SU-DHL-6 (cell line): Measurements from ENCODE around the gene ARHGAP1.

ENCODE experiments used
- EZH2phosphoT487 ChIP-seq: fragments of 200-600 bp; sonication (generic), shearing (Covaris generic); conservative IDR thresholded peaks from 2 replicates; pipeline ENCODE4 v1.6.1; 2018; ENCODE audit warnings: mild to moderate bottlenecking, antibody characterized with exemption, low read length, moderate library complexity, mixed read lengths
- TF ChIP-seq, protein P1 (sequence below): fragments of 200-600 bp; sonication (generic); IDR thresholded peaks from one replicate; pipeline ENCODE4 v1.5.1; 2017; ENCODE audit warnings: antibody characterized with exemption, mild to moderate bottlenecking, low read length, moderate library complexity; ENCODE audit not compliant: insufficient read depth, poor library complexity, severe bottlenecking

GRCh38 chr11:46692450-46692849 lies 8.0 kb downstream of the ARHGAP1 start:
- TF ChIP-seq, protein P1, sequence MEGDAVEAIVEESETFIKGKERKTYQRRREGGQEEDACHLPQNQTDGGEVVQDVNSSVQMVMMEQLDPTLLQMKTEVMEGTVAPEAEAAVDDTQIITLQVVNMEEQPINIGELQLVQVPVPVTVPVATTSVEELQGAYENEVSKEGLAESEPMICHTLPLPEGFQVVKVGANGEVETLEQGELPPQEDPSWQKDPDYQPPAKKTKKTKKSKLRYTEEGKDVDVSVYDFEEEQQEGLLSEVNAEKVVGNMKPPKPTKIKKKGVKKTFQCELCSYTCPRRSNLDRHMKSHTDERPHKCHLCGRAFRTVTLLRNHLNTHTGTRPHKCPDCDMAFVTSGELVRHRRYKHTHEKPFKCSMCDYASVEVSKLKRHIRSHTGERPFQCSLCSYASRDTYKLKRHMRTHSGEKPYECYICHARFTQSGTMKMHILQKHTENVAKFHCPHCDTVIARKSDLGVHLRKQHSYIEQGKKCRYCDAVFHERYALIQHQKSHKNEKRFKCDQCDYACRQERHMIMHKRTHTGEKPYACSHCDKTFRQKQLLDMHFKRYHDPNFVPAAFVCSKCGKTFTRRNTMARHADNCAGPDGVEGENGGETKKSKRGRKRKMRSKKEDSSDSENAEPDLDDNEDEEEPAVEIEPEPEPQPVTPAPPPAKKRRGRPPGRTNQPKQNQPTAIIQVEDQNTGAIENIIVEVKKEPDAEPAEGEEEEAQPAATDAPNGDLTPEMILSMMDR, result no peak
- no peak for TF ChIP-seq EZH2phosphoT487
